Activated CD4-positive, alpha-beta T cell treated with anti-CD3 and anti-CD28 coated beads, Interleukin-2, amount 50 U/mL, for 48 hours (primary cell): ENCODE results near the gene ANKRD17.

Source experiments
- DNase-seq, 2 experiments: peaks; one replicate each; pipeline ENCODE4 v3.0.0-alpha.2; 2020

Gene ANKRD17

DNA sequence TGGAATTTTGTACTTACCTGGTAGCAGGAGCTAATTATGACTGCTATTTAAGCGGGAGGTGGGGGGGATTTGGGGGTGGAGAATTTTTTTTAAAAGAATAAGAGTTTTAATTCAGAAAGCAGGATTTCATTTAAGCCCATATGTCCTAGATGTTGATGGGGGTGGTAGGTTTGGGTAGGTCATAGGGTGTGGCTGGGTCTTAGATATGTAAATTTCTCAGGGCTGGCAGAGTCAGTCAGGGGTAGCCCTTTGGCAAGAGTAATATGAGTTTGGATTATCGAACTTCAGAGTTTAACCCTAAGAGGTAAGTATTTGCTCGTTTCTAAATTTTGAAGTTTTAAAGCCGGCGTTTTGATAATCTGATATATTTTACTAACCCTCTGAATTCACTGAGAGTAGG lies 153.9 kb downstream of the ANKRD17 start:
- no peak for DNase-seq

GRCh38 chr4:73103799-73104503 lies 154.6 kb downstream of the ANKRD17 start:
- DNase-seq: no peak

DNA sequence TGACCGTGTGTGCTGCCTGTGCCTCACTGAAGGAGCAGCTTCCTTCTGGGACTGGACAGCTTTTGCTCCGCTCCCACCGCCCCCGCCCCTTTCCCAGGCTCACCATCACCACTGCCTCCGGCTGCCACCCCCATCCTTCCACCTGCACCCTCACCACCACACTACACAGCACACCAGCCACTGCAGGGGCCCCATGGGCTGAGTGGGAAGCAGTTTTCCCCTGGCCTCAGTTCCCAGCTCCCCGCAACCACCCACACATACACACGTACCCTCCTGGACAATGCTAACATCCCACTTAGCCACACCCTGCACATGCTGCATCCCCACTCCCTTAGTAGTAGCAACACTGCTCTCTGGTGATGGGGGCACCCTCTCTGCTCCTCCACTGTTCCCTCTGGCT lies 159.5 kb downstream of the ANKRD17 start:
- no peak for DNase-seq

GRCh38 chr4:73098713-73099112 lies 159.9 kb downstream of the ANKRD17 start:
- DNase-seq: no peak

GRCh38 chr4:73098016-73098415 lies 160.6 kb downstream of the ANKRD17 start:
- DNase-seq: no peak

DNA sequence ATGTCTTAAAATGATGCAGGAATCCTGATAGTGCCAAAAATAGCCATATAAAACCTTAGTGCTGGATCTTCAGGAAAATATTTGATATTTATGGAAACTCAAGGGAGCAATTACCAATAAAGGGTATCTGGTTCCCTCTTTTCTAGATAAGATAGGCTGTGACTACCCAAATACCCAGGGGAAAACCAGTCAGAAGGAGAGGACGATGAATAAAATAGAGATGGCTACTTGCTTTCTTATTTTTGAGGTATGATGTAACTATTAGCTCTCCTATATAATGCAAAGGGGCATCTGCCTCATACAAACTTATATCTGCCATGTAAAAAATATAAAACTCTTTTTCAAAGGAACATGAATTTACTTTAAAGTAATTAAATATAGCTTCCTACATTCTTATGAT lies 165.7 kb downstream of the ANKRD17 start:
- no peak for DNase-seq

DNA sequence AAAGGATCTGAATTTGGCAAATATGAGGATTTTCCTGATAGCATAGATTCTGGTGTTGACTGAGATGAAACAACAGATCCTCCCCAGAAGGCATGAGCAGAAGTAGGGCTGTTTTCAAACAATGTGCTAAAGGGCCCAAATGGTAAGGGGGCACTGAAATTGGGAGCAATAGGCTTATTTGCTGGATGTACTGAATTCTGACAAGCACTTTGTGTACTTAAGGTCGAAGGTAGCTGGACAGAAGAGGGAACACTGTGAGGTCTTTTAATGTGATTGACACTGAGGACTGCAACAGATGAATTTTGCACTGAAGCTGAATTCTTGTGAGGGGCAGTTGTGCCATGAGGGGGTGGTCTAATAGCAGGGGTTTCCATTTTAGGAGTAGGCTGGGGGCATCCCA lies 167.9 kb downstream of the ANKRD17 start:
- DNase-seq: no peak

DNA sequence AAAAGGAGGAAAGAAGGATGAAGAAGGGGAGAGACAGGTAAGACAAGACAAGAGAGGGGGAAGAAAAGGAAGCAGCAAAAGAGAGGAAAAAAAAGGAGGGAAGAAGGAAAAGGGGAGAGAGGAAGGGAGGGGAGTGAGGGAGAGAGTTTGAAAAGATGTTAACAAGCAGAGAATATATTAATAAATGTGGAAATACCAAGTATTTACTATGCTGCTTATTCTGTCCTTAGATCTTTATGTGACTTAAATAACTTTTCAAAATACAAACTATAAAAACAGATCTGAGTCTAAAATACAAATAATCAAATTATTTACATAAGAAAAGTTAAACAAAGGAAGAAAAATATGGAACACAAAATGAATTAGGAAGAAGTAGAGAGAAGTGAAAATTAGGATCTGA lies 170.7 kb downstream of the ANKRD17 start:
- DNase-seq: no peak

GRCh38 chr4:73086095-73086868 lies 172.3 kb downstream of the ANKRD17 start:
- DNase-seq: no peak

- DNase-seq: no peak
Observed at GRCh38 chr4:73080789-73081188, 177.8 kb downstream of the ANKRD17 start.

DNA sequence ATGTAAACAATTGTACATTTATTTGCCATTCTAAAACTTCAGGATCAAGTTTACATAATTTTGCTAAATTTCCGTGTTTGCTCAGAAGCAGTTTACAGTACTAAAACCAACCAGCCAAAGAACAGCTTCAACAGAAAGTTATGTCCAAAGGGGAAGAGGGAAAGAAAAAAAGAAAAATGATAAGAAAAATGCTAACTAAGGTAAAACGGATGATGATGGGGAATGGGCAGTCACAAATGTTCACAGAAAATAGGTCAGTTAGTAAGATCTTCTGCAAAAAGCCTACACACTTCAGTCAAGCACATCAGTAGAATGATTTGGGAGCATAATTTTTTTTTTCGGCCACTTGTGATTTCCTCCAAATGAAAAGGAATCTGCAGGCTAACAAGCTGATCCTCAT lies 182.8 kb downstream of the ANKRD17 start:
- no peak for DNase-seq

DNA sequence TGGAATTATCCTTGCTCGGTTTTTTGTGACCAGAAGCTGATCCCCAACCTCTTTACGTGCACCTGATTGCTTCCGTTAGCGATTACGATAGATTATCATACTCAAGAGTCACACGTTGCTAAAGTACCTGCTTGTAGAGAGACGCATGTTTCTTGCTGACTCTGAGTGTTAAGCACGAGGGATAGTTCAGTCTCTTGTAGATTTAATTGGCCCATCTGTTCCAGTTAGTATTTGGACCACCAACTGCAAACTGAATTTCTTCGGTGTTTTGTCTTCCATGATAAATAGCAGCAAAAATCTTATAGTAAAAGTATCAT lies 188.6 kb downstream of the ANKRD17 start:
- DNase-seq: no peak

- DNase-seq: peak; percentile 94 to 96
Observed at GRCh38 chr4:73069338-73070073, 189.1 kb downstream of the ANKRD17 start, which contains the start of gene COX18. Gene COX18, minus strand, starts transcription at chr4:73069716. Its CDS starts 67 bp downstream, at chr4:73069649.

GRCh38 chr4:73068491-73069337 lies 189.9 kb downstream of the ANKRD17 start:
- no peak for DNase-seq

- DNase-seq: peak in 1 of 2 experiments; percentile 34
Observed at GRCh38 chr4:73067971-73068394, 190.6 kb downstream of the ANKRD17 start.

DNA sequence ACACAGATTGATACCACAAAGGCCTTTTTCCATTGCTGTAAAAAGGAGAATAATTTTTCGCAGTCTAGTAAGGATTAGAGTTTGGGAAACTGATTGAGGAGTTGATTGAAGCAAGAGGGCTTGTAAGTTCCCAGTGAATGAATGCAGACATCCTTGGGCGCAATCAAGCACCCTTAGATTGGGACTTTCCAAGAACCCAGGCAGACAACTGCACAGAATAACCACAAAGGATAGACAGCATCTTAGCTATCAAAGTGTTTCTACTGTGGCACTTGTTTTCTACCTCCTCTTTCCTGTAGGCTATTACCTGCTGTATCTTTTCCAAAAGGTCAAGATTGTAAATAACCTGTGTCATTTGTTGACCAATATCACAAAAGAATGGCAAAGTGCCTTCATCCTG lies 191.7 kb downstream of the ANKRD17 start:
- no peak for DNase-seq

DNA sequence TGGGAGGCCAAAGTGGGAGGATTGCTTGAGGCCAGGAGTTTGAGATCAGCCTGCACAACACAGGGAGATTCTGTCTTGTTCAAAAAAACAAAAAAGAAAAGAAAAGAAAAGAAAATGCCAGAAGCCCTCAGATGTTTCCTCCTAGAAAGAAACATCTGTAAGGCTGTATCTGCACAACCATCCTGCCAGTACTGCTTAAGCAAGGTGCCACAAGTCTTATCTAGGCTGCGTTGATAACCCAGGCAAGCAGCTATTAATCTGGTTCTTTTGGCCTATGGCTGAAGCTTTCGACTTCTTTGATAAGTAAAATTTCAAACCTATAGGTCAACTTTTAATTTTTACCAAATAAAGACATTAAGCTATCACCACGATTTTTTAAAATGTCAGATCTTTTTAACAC lies 192.2 kb downstream of the ANKRD17 start:
- DNase-seq: no peak

GRCh38 chr4:73064536-73064935 lies 194.1 kb downstream of the ANKRD17 start:
- DNase-seq: no peak

DNA sequence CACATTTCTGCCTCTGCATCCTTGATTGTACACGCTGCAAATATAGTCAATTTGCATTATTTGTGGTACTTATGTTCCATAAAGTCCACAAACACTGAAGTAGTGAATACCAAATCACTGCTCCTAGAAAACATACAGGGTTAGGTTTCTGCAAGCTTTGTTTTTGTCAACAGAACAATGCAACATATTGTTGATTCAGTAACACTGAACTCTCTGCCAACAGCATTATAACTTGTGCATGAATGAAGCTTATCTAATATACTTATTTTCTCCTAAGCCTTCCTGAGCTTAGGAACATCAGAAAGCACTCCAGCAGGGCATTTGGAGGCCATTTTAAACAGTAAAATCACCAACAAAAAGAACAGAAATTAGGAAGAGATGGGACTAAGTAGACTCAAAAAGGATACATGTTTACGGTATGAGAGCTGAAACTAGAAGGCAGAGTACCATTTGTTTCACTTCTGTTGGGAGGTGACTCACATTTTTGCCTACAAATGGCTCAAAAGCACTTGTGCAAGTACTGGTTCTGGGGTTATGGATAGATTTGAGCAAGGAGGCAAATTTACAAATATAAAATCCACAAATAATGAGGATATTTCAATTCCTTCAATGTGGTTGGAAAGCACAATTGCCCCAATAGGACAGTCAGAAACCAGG lies 203.2 kb downstream of the ANKRD17 start:
- no peak for DNase-seq

GRCh38 chr4:73053974-73054480 lies 204.6 kb downstream of the ANKRD17 start:
- no peak for DNase-seq

GRCh38 chr4:73053076-73053475 lies 205.5 kb downstream of the ANKRD17 start:
- no peak for DNase-seq

DNA sequence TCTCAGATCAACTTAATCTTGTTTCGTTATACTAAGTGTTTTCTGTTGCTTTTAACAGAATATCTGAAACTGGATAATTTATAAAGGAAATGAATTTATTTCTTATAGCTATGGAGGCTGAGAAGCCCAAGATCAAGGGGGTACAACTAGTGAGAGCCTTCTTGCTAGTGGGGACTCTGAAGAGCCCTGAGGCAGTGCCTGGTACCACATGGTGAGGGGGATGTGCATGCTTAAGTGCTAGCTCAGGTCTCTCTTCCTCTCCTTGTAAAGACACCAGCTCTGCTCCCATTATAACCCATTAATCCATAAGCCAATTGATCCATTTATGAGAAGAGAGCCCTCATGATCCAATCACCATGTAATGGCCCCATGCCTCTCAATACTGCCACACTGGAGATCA lies 207.0 kb downstream of the ANKRD17 start:
- no peak for DNase-seq
